ENCODE results near the gene WDFY4.

WDFY4 gene

DNA sequence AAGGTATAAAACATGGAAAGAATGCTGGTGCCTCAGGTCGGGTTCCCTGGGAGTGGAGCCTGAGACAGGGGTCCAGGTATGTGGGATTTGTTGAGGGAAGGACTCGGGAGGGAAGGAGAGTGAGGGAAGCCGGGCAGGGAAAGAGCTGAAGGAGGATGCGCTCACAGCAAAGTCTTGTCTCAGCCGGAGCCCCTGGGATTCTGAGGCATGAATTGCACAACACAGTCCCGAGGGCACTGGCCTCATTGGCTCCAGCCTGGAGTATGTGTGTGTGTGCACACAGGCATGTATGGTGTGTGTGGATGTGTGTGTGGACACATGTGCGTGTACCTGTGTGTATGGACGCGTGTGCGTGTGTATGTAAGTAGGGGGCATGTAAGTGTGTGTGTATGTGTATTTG lies 87.4 kb downstream of the WDFY4 start:
- H3K9ac ChIP-seq (ENCODE audit: low read depth, low read length, poor library complexity, severe bottlenecking), result no peak overlapping the region
- no peaks in the 10 kb centered on the region for H3K9me2 ChIP-seq (replicated peaks; ENCODE audit: low read depth, low read length)
- H3K79me2 ChIP-seq (ENCODE audit: insufficient read depth, low read length), result no peaks in the 10 kb centered on the region
- no peak overlapping the region for H3K4me3 ChIP-seq (ENCODE audit: low read length, poor library complexity, severe bottlenecking)
- no peaks in the 10 kb centered on the region for H3K27me3 ChIP-seq (ENCODE audit: insufficient read depth, low read length, poor library complexity, severe bottlenecking)
- H3K4me1 ChIP-seq (ENCODE audit: insufficient read depth, low read length, poor library complexity, severe bottlenecking), result no peaks in the 10 kb centered on the region
- no peak overlapping the region for H2AFZ ChIP-seq (ENCODE audit: low read length)
- no peaks in the 10 kb centered on the region for H3F3A ChIP-seq (ENCODE audit: low read depth)
- H4K20me1 ChIP-seq (ENCODE audit: insufficient read depth, low read length, poor library complexity, severe bottlenecking), result no peaks in the 10 kb centered on the region
- H3K9me3 ChIP-seq (ENCODE audit: insufficient read depth, low read depth, low read length), result no peaks in the 10 kb centered on the region
- TF ChIP-seq, protein P1, sequence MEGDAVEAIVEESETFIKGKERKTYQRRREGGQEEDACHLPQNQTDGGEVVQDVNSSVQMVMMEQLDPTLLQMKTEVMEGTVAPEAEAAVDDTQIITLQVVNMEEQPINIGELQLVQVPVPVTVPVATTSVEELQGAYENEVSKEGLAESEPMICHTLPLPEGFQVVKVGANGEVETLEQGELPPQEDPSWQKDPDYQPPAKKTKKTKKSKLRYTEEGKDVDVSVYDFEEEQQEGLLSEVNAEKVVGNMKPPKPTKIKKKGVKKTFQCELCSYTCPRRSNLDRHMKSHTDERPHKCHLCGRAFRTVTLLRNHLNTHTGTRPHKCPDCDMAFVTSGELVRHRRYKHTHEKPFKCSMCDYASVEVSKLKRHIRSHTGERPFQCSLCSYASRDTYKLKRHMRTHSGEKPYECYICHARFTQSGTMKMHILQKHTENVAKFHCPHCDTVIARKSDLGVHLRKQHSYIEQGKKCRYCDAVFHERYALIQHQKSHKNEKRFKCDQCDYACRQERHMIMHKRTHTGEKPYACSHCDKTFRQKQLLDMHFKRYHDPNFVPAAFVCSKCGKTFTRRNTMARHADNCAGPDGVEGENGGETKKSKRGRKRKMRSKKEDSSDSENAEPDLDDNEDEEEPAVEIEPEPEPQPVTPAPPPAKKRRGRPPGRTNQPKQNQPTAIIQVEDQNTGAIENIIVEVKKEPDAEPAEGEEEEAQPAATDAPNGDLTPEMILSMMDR (conservative IDR thresholded peaks at IDR 0.05; ENCODE audit: low read length), result no peak
- TF ChIP-seq EZH2phosphoT487 (IDR thresholded peaks at IDR 0.05; ENCODE audit: borderline replicate concordance), result no peak
- H3K36me3 ChIP-seq (ENCODE audit: insufficient read depth, low read length), result no peaks in the 10 kb centered on the region
- no peak overlapping the region for H3K4me2 ChIP-seq (ENCODE audit: low read depth, low read length, poor library complexity, severe bottlenecking)

DNA sequence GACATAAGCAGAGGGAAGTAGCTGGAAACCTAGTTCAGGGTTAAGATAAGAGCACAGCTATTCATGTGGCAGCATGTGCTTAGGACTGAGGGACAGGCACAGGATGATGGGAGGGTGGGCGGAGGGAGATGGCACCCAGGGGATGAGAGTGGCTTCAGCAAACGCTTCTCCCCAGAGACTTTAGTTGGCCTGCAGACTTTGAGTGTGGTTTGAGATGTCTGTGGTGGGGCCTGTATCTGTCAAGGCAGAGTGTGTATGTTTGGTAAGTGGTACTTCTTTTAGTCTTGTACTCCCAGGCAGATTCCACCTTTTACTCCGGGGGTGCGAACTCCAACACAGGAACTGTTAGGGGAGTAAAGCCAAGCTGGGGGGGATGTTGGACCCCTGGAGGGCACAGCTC lies 88.9 kb downstream of the WDFY4 start:
- Histone ChIP-seq H2AFZ (ENCODE audit: low read length) (no peak overlapping the region), H3K27me3 (ENCODE audit: insufficient read depth, low read length, poor library complexity, severe bottlenecking) (no peaks in the 10 kb centered on the region), H3K36me3 (ENCODE audit: insufficient read depth, low read length) (no peaks in the 10 kb centered on the region), H3K4me3 (ENCODE audit: low read length, poor library complexity, severe bottlenecking) (no peak overlapping the region), H3K9ac (ENCODE audit: low read depth, low read length, poor library complexity, severe bottlenecking) (no peak overlapping the region), H3K4me2 (ENCODE audit: low read depth, low read length, poor library complexity, severe bottlenecking) (no peak overlapping the region), H3K9me2 (replicated peaks; ENCODE audit: low read depth, low read length) (no peaks in the 10 kb centered on the region), H4K20me1 (ENCODE audit: insufficient read depth, low read length, poor library complexity, severe bottlenecking) (no peaks in the 10 kb centered on the region), H3K4me1 (ENCODE audit: insufficient read depth, low read length, poor library complexity, severe bottlenecking) (no peaks in the 10 kb centered on the region), H3K9me3 (ENCODE audit: insufficient read depth, low read depth, low read length) (no peaks in the 10 kb centered on the region), H3F3A (ENCODE audit: low read depth) (no peaks in the 10 kb centered on the region), H3K79me2 (ENCODE audit: insufficient read depth, low read length) (no peaks in the 10 kb centered on the region)
- no peak for TF ChIP-seq EZH2phosphoT487 (IDR thresholded peaks at IDR 0.05; ENCODE audit: borderline replicate concordance)
- TF ChIP-seq, protein P1 (conservative IDR thresholded peaks at IDR 0.05; ENCODE audit: low read length), result no peak

DNA sequence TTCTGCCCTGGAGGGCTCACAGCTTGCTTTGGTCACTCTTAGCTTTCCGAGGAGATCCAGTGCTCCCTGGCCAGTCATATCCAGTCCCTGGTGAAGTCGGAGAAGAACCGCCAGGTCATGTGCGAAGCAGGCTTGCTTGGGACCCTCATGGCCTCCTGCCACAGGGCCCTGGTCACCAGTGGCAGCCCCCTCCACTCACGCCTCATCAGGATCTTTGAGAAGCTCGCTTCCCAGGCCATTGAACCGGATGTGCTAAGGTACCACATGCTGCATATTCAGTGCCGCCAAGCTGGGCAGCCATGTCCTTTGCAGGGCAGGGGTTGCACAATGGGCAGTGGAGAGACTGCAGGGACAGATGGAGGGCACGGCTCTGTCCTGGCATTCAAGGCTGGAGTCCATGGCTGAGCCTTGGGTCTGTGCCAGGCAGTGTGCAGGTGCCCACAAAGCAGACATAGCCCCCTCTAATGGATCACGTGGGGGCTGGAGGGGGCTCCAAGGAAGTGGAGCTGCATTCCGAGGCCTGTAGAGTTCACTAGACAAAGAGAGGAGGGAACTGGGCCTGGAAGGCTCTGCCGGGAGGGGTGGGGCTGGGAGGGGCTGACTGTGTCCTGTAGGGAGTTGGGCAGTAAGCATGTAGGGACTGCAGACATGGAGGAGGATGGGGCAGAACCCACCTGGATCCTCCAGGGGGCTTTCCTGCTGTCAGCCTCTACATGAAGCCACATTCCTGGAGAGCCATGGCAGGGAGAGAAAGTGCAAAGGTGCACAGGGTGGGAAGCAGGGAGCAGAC lies 89.9 kb downstream of the WDFY4 start:
- no peaks in the 10 kb centered on the region for H3K4me1 ChIP-seq (ENCODE audit: insufficient read depth, low read length, poor library complexity, severe bottlenecking)
- H3K79me2 ChIP-seq (ENCODE audit: insufficient read depth, low read length), result no peaks in the 10 kb centered on the region
- no peaks in the 10 kb centered on the region for H4K20me1 ChIP-seq (ENCODE audit: insufficient read depth, low read length, poor library complexity, severe bottlenecking)
- no peak overlapping the region for H3K9ac ChIP-seq (ENCODE audit: low read depth, low read length, poor library complexity, severe bottlenecking)
- no peak for TF ChIP-seq EZH2phosphoT487 (IDR thresholded peaks at IDR 0.05; ENCODE audit: borderline replicate concordance)
- TF ChIP-seq, protein P1 (conservative IDR thresholded peaks at IDR 0.05; ENCODE audit: low read length), result no peak
- H3F3A ChIP-seq (ENCODE audit: low read depth), result no peaks in the 10 kb centered on the region
- H3K36me3 ChIP-seq (ENCODE audit: insufficient read depth, low read length), result no peaks in the 10 kb centered on the region
- no peak overlapping the region for H3K4me2 ChIP-seq (ENCODE audit: low read depth, low read length, poor library complexity, severe bottlenecking)
- no peaks in the 10 kb centered on the region for H3K9me3 ChIP-seq (ENCODE audit: insufficient read depth, low read depth, low read length)
- no peaks in the 10 kb centered on the region for H3K9me2 ChIP-seq (replicated peaks; ENCODE audit: low read depth, low read length)
- H3K4me3 ChIP-seq (ENCODE audit: low read length, poor library complexity, severe bottlenecking), result no peak overlapping the region
- no peaks in the 10 kb centered on the region for H3K27me3 ChIP-seq (ENCODE audit: insufficient read depth, low read length, poor library complexity, severe bottlenecking)
- no peak overlapping the region for H2AFZ ChIP-seq (ENCODE audit: low read length)
